DMS114 treated with DMSO at 0.1 percent for 48 hours (cell line): ENCODE data around the gene CBY3.
"Not testable (repeated sequence)": the region's sequence is repeated elsewhere in the genome, so short reads cannot be mapped to it uniquely, and the experiment has no call there.

ENCODE experiments used
- DNase-seq: peaks from one replicate; lab custom pipeline; 2025; ENCODE audit not compliant: unreplicated experiment; lab: John Stamatoyannopoulos, UW

The CBY3 gene

GRCh38 chr5:179678223-179679013, 2.4 kb downstream of the CBY3 start:
- peak; percentile 89 for DNase-seq

- DNase-seq, result no peak
Observed at GRCh38 chr5:179668391-179668790, 12.4 kb downstream of the CBY3 start.

GRCh38 chr5:179661647-179662046, 19.2 kb downstream of the CBY3 start:
- DNase-seq, result not testable (repeated sequence)

GRCh38 chr5:179658179-179658856, 22.5 kb downstream of the CBY3 start:
- DNase-seq, result not testable (repeated sequence)

GRCh38 chr5:179657302-179658178, 23.3 kb downstream of the CBY3 start:
- DNase-seq, result not testable (repeated sequence)

- DNase-seq, result not testable (repeated sequence)
Observed at GRCh38 chr5:179653135-179653534, 27.7 kb downstream of the CBY3 start.

GRCh38 chr5:179650245-179650644, 30.6 kb downstream of the CBY3 start:
- not testable (repeated sequence) for DNase-seq

- DNase-seq, result not testable (repeated sequence)
Observed at GRCh38 chr5:179649166-179649703, 31.6 kb downstream of the CBY3 start.

- no peak for DNase-seq
Observed at GRCh38 chr5:179648410-179648809, 32.4 kb downstream of the CBY3 start.

GRCh38 chr5:179644766-179645165, 36.1 kb downstream of the CBY3 start:
- DNase-seq, result not testable (repeated sequence)

GRCh38 chr5:179643141-179643920, 37.5 kb downstream of the CBY3 start:
- not testable (repeated sequence) for DNase-seq

GRCh38 chr5:179642626-179643025, 38.2 kb downstream of the CBY3 start:
- not testable (repeated sequence) for DNase-seq

- DNase-seq, result not testable (repeated sequence)
Observed at GRCh38 chr5:179641745-179642144, 39.1 kb downstream of the CBY3 start.

- not testable (repeated sequence) for DNase-seq
Observed at GRCh38 chr5:179639296-179639695, 41.5 kb downstream of the CBY3 start.

GRCh38 chr5:179634370-179635172, 46.3 kb downstream of the CBY3 start:
- not testable (repeated sequence) for DNase-seq

- not testable (repeated sequence) for DNase-seq
Observed at GRCh38 chr5:179633501-179634369, 47.1 kb downstream of the CBY3 start.
